Lower leg skin (tissue), 3 donors: Measurements from ENCODE around the gene AUTS2.

Experiments used
- CTCF ChIP-seq, 3 donors: fragments of 450-650 bp; IDR thresholded peaks; one replicate each; pipeline ENCODE4 v1.5.1; 2016; ENCODE audit warnings: antibody characterized with exemption in 3 of 3, mild to moderate bottlenecking in 3 of 3, moderate library complexity in 2 of 3
- POLR2A ChIP-seq, 2 donors: fragments of 450-650 bp; IDR thresholded peaks; one replicate each; pipeline ENCODE4 v1.6.1; 2016 to 2017; ENCODE audit warnings: antibody characterized with exemption in 2 of 2, mild to moderate bottlenecking in 1 of 2, moderate library complexity in 1 of 2

DNA sequence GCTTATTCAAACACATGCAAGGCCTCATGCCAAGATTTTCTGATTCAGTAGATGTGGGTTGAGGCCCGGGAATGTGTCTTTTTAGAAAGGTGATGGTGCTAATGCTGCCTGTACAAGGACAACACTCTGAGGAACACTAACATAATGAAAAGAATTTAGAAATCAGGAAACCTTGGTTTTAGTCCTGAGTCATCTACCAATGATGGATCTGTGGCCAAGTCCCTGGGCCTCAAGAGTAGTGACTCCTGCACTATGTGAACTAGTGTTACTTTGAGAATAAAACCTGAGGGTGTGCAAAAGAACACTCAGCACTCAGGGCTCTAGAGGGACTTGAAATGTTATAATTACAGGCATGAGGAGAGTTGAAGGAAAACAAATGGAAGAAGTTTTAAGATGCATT lies 792.0 kb downstream of the AUTS2 start:
- TF ChIP-seq CTCF (IDR thresholded peaks at IDR 0.05) (no peak), POLR2A (IDR thresholded peaks at IDR 0.05) (no peak)
